HUES6 (cell line): Measurements from ENCODE around the gene RHOD.
A peak's percentile ranks its signal among the peaks of the same experiment; 100 is the strongest.

Source experiments
- H3K27ac ChIP-seq: 2 replicates; pipeline ENCODE4 v1.7.0; 2013; ENCODE audit warnings: low read depth, mild to moderate bottlenecking, low read length, inconsistent platforms
- H3K27me3 ChIP-seq: 2 replicates; pipeline ENCODE4 v1.6.1; 2013; ENCODE audit warnings: low read length; ENCODE audit not compliant: control insufficient read depth, insufficient read depth
- H3K36me3 ChIP-seq: 2 replicates; pipeline ENCODE4 v1.6.1; 2013; ENCODE audit warnings: low read length; ENCODE audit not compliant: control insufficient read depth, insufficient read depth
- H3K4me1 ChIP-seq: 2 replicates; pipeline ENCODE4 v1.6.1; 2013; ENCODE audit warnings: low read length; ENCODE audit not compliant: control insufficient read depth, insufficient read depth
- H3K4me3 ChIP-seq: 2 replicates; pipeline ENCODE4 v1.5.1; 2013; ENCODE audit warnings: low read depth, low read length
- H3K9ac ChIP-seq: one replicate; pipeline ENCODE4 v1.6.1; 2013; ENCODE audit warnings: mild to moderate bottlenecking, low read length
- H3K9me3 ChIP-seq: 2 replicates; pipeline ENCODE4 v1.6.1; 2013; ENCODE audit warnings: low read depth, low read length; ENCODE audit not compliant: control insufficient read depth, insufficient read depth

The RHOD gene

GRCh38 chr11:67052891-67053290, 3.8 kb upstream of the RHOD start:
- Histone ChIP-seq H3K9me3 (no peaks in the 10 kb centered on the region), H3K9ac (no peak overlapping the region), H3K36me3 (no peaks in the 10 kb centered on the region), H3K4me1 (peaks cover 29% of the 10 kb centered on the region), H3K27me3 (peaks cover 9% of the 10 kb centered on the region), H3K27ac (no peak overlapping the region), H3K4me3 (no peak overlapping the region)

- H3K4me3 ChIP-seq, result no peak overlapping the region
- H3K9ac ChIP-seq, result no peak overlapping the region
- peaks cover 9% of the 10 kb centered on the region for H3K27me3 ChIP-seq
- no peak overlapping the region for H3K27ac ChIP-seq
- no peaks in the 10 kb centered on the region for H3K9me3 ChIP-seq
- no peaks in the 10 kb centered on the region for H3K36me3 ChIP-seq
- peaks cover 29% of the 10 kb centered on the region for H3K4me1 ChIP-seq
These were observed 2.7 kb upstream of the RHOD start for GRCh38 chr11:67053896-67054329.

DNA sequence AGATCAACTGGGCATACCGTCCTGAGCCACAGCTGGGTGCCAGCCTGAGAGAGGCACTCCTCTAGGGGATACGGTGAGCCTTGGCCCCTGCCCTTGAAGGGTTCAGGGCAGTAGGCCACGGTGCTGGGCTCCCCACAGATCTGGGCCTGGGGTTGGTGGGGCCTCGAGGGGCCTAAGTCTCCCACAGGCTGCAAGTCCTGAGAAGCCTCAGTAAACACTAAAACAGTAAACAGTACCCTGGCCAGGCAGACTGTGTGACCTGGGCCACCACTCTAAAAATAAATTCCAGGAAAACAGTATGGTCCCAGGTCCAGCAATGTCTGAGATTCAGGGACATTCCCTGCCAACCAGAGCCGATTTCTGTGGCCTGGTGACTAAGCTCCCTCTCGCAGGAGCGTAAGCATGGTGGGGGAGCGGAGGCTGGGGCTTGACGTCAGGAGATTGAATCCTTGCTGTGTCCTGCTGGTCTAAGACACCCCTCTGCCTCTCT, 2.3 kb upstream of the RHOD start:
- Histone ChIP-seq H3K9me3 (no peaks in the 10 kb centered on the region), H3K36me3 (no peaks in the 10 kb centered on the region), H3K9ac (no peak overlapping the region), H3K4me1 (peaks cover 29% of the 10 kb centered on the region), H3K4me3 (no peak overlapping the region), H3K27me3 (peaks cover 9% of the 10 kb centered on the region), H3K27ac (no peak overlapping the region)

DNA sequence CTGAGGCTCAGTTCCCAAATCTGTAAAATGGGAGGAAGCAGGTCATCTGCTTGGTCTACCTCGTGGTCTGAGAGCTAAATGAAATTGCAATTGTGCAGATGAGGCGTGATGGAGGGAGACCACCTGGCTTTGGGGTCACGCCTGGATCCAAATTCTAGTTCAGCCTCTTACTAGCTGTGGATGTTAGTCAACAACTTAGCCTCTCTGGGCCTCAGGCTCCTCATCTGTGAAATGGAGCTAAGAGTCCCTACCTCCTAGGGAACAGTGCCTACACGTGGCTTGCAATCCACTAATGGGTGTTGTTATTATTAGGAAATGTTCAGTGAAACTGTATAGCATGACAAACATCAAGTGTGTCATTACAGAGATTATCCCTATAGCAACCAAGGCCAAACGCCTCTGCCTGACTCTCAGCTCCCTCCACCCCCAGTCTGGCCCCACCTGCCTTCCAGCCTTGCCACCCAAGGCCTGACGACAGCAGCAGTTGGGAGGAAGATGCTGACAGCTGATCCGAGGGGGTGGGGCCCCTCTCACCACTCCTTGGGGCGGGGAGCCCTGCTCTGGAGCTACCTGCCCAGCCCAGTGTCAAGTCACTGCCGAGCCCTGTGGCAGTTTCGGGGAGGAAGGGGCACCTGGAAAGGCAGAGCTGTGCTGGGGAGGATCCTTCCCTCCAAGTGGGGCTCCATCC, 1.7 kb upstream of the RHOD start:
- Histone ChIP-seq H3K27ac (no peak overlapping the region), H3K9ac (no peak overlapping the region), H3K4me1 (peaks cover 29% of the 10 kb centered on the region), H3K9me3 (no peaks in the 10 kb centered on the region), H3K4me3 (no peak overlapping the region), H3K27me3 (peaks cover 9% of the 10 kb centered on the region), H3K36me3 (no peaks in the 10 kb centered on the region)

DNA sequence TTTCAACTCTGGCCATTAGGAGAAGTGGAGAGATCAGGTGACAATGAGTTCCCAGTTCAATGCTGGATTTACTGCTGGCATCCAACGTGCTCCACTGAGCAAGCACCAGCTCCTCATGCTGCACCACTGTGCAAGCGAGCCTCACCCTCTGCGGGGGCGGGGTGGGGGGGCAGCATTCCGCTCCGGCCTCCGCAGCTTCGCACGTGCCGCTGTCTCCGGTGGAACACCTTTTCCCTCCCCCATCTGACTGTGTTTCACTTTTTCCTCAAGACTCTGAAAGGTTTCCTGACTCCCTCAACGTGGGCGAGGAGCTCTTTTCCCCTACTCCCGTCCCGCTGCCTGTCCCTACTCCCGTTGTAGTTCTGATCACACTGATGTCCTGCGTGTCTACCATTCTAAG, 835 bp upstream of the RHOD start:
- Histone ChIP-seq H3K4me1 (peaks cover 29% of the 10 kb centered on the region), H3K9ac (no peak overlapping the region), H3K36me3 (no peaks in the 10 kb centered on the region), H3K9me3 (no peaks in the 10 kb centered on the region), H3K27ac (no peak overlapping the region), H3K27me3 (peaks cover 9% of the 10 kb centered on the region), H3K4me3 (peak overlapping the region; percentile 82)

- Histone ChIP-seq H3K4me1 (peaks cover 29% of the 10 kb centered on the region), H3K9ac (peak overlapping the region; percentile 70), H3K9me3 (no peaks in the 10 kb centered on the region), H3K27me3 (peaks cover 9% of the 10 kb centered on the region), H3K4me3 (peak overlapping the region; percentile 82), H3K27ac (no peak overlapping the region), H3K36me3 (no peaks in the 10 kb centered on the region)
These were observed 592 bp downstream of the RHOD start for GRCh38 chr11:67057205-67057672.

DNA sequence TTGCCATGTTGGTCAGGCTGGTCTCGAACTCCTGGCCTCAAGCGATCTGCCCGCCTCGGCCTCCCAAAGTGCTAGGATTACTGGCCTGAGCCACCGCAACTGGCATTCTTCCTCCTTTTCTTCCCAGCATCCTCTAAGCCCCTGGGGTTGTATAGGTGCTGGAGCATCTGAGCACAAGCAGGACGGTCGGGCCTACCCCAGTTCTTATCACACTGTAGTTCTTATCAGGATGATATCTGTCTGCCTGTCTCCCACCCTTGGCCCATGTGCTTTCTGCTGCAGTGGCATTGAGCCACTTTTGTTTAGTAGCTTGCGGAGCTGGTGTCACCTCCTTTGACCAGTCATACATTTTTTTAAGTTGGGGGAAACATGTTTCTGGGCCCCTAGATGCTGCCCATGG, 1.9 kb downstream of the RHOD start:
- peaks cover 9% of the 10 kb centered on the region for H3K27me3 ChIP-seq
- H3K9me3 ChIP-seq, result no peaks in the 10 kb centered on the region
- peaks cover 29% of the 10 kb centered on the region for H3K4me1 ChIP-seq
- no peak overlapping the region for H3K4me3 ChIP-seq
- no peak overlapping the region for H3K27ac ChIP-seq
- no peak overlapping the region for H3K9ac ChIP-seq
- no peaks in the 10 kb centered on the region for H3K36me3 ChIP-seq

DNA sequence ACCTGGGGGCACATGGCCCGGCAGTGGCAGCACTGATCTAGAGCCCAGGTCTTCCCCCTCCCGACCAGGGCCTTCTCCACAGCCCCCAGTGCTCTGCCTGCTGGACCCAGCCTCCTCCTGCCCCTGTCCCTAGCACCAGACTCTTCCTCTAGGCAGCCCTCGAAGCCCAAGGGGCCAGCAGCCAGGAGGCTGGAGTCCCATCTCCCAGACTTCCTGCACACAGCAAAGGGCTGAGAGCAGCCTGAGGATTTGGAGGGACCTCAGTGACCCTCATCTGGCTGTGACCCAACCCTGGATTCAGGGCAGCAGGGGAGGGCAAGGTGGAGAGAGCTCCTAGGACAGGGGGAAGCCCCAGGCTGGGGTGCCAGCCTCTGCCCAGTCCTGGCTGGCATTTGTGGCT, 3.0 kb downstream of the RHOD start:
- Histone ChIP-seq H3K36me3 (no peaks in the 10 kb centered on the region), H3K27ac (no peak overlapping the region), H3K4me3 (no peak overlapping the region), H3K9me3 (no peaks in the 10 kb centered on the region), H3K4me1 (peaks cover 23% of the 10 kb centered on the region), H3K27me3 (peaks cover 9% of the 10 kb centered on the region), H3K9ac (no peak overlapping the region)

- H3K27me3 ChIP-seq, result peaks cover 9% of the 10 kb centered on the region
- H3K4me1 ChIP-seq, result peaks cover 23% of the 10 kb centered on the region
- H3K9me3 ChIP-seq, result no peaks in the 10 kb centered on the region
- no peaks in the 10 kb centered on the region for H3K36me3 ChIP-seq
- no peak overlapping the region for H3K4me3 ChIP-seq
- no peak overlapping the region for H3K27ac ChIP-seq
- no peak overlapping the region for H3K9ac ChIP-seq
These were observed 3.5 kb downstream of the RHOD start for GRCh38 chr11:67060111-67060522.

DNA sequence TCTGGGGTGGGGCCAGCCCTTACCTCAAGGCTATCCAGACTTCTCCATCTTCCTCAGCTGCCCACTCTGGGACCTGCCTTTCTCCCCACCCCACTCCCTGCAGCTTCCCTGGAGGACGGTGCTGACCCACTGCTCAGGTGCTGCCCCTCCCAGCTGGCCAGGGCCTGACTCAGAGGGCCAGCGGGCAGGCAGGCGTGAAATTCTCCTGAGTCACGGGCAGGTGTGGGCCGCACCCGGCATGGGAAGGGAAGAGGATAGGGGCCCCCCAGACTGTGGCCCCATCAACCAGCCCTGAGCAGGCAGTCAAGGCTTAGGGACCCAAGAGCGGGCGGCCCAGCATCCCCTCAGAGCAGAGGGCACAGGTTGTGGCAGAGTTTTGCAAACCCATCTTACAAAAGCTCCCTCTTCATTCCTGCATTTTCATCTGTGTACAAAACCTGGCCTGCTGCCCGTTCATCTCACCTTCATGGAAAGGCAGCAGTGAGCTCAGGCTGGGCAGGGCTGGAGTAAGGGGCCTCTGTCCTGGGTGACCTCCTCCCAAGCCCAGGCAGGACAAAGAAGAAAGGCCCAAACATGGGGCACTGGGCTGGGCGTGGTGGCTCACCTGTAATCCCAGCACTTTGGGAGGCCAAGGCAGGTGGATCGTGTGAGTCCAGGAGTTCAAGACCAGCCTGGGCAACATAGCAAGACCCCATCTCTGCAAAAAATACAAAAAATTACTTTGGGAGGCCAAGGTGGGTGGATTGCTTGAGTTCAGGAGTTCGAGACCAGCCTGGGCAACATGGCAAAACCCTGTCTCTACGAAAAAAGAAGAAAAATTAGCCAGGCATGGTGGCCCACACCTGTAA, 6.1 kb downstream of the RHOD start:
- no peak overlapping the region for H3K9ac ChIP-seq
- no peaks in the 10 kb centered on the region for H3K27me3 ChIP-seq
- no peaks in the 10 kb centered on the region for H3K9me3 ChIP-seq
- H3K4me3 ChIP-seq, result no peak overlapping the region
- H3K27ac ChIP-seq, result no peak overlapping the region
- no peaks in the 10 kb centered on the region for H3K36me3 ChIP-seq
- H3K4me1 ChIP-seq, result no peaks in the 10 kb centered on the region

DNA sequence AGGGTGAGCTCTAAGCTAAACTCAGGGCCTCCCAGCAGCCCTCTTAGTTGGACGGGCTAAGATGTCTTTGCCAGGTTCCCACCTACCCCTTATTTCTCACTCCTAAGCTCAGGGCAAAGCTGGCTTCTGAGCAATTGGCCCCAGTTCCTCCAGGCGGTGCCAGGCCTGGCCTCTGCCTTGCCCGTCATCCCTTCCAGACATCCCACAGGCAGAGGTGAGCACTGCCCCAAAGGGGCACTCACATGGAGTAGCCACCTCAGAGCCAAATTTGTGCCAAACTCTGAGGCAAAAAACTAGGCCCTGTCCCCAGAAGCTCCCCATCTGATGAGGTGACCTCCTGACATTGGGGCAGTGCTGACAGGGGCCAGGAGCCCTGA, 9.7 kb downstream of the RHOD start:
- Histone ChIP-seq H3K36me3 (no peaks in the 10 kb centered on the region), H3K9ac (no peak overlapping the region), H3K27ac (no peak overlapping the region), H3K4me3 (no peak overlapping the region), H3K4me1 (no peaks in the 10 kb centered on the region), H3K9me3 (no peaks in the 10 kb centered on the region), H3K27me3 (no peaks in the 10 kb centered on the region)
